NCI-H2107 treated with DMSO at 0.1 percent for 48 hours (cell line): ENCODE measurements around the gene PCDHGB1.
"Not testable (repeated sequence)": the region's sequence is repeated elsewhere in the genome, so short reads cannot be mapped to it uniquely, and the experiment has no call there.

Source experiments
- DNase-seq: peaks from one replicate; lab custom pipeline; 2025; ENCODE audit not compliant: unreplicated experiment; lab: John Stamatoyannopoulos, UW

The PCDHGB1 gene

DNA sequence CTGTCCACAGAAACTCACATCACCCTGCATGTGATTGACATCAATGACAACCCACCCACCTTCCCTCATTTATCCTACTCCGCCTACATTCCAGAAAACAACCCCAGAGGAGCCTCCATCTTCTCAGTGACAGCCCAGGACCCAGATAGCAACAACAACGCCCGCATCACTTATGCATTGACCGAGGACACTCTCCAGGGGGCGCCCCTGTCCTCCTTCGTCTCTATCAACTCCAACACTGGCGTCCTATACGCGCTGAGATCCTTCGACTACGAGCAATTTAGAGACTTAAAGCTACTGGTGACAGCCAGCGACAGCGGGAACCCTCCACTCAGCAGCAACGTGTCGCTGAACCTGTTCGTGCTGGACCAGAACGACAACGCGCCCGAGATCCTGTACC is 4.6 kb upstream of the PCDHGB1 start:
- no peak for DNase-seq

DNA sequence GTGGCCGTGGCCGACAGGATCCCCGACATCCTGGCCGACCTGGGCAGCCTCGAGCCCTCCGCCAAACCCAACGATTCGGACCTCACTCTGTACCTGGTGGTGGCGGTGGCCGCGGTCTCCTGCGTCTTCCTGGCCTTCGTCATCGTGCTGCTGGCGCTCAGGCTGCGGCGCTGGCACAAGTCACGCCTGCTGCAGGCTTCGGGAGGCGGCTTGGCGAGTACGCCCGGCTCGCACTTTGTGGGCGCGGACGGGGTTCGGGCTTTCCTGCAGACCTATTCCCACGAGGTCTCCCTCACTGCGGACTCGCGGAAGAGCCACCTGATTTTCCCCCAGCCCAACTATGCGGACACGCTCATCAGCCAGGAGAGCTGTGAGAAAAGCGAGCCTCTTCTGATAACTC is 3.9 kb upstream of the PCDHGB1 start:
- DNase-seq: not testable (repeated sequence)

DNA sequence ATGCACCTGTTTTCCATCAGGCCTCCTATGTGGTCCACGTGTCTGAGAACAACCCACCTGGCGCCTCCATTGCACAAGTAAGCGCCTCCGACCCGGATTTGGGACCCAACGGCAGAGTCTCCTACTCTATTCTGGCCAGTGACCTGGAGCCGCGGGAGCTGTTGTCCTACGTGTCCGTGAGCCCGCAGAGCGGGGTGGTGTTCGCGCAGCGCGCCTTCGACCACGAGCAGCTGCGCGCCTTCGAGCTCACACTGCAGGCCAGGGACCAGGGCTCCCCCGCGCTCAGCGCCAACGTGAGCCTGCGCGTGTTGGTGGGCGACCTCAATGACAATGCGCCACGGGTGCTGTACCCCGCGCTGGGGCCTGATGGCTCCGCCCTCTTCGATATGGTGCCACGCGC is 1.7 kb downstream of the PCDHGB1 start:
- DNase-seq: no peak

DNA sequence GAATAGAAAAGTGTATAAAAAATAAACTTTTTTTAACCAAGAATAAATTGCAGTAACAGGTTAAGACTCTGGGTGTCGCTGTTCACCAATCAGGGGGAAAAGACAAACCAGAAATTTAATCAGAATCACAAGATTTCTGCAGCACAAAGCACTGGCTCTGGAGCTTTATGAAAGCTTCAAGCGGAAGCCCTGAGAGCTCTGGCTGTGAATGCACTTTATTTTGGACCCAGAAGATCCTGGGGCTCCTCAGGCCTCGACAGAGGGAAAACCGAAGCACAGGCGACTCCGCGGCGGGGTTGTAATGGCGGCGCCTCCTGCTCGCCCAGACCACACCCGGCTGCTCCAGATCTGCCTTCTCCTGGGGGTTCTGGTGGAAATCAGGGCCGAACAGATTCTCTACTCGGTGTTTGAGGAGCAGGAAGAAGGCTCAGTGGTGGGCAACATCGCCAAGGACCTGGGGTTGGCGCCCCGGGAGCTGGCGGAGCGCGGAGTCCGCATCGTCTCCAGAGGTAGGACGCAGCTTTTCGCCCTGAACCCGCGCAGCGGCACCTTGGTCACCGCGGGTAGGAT is 5.1 kb downstream of the PCDHGB1 start, which contains the start of gene PCDHGA4:
Gene PCDHGA4, plus strand, starts transcription at position 122 of the 570 bp plus-strand sequence. Its CDS starts 87 bp downstream, at position 209.
- DNase-seq: no peak

DNA sequence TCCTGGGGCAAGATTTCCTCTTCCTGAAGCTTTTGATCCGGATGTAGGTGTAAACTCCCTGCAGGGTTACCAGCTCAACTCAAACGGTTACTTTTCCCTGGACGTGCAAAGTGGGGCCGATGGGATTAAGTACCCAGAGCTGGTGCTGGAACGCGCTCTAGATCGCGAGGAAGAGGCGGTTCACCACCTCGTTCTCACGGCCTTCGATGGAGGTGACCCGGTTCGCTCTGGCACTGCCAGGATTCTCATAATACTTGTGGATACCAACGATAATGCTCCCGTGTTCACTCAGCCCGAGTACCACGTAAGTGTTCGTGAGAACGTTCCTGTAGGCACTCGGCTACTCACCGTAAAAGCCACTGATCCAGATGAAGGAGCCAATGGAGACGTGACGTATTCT is 5.7 kb downstream of the PCDHGB1 start:
- no peak for DNase-seq

DNA sequence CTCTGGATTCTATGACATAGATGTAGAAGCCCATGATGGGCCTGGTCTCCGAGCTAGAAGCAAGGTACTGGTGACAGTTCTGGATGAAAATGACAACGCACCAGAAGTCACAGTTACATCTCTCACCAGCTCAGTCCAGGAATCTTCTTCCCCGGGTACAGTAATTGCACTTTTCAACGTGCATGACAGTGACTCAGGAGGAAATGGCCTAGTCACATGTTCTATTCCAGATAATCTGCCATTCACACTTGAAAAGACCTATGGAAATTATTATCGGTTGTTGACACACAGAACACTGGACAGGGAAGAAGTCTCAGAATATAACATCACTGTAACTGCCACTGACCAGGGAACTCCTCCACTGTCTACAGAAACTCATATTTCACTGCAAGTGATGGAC is 6.2 kb downstream of the PCDHGB1 start:
- no peak for DNase-seq

DNA sequence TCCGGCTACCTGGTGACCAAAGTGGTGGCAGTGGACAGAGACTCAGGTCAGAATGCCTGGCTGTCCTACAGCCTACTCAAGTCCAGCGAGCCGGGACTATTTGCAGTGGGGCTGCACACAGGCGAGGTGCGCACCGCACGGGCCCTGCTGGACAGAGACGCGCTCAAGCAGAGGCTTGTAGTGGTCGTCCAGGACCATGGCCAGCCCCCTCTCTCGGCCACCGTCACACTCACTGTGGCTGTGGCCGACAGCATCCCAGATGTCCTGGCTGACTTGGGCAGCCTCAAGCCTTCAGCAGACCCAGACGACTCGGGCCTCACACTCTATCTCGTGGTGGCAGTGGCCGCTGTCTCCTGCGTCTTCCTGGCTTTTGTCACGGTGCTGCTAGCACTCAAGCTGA is 7.1 kb downstream of the PCDHGB1 start:
- DNase-seq: no peak

DNA sequence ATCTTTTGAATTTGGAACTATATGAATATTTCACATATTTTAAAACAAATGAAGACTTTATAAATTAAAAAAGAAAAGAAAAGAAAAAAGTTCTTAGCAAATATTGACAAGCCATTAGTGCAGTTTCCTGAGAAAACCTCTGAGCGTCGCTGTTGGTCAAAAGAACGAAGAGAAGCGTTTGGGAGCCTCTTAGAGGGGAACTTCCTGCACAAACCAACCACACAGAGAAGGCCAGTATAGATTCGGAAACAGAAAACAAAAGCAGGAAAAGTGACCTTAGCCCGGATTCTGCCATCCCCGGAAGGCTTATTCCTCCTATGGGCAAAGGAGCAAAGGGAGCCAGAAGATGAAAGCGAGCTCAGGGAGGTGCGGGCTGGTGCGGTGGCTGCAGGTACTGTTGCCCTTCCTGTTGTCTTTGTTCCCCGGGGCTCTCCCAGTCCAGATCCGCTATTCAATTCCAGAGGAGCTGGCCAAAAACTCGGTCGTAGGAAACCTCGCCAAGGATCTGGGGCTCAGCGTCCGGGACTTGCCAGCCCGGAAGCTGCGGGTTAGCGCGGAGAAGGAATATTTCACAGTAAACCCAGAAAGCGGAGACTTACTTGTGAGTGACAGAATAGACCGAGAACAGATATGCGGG is 10.0 kb downstream of the PCDHGB1 start, which contains the start of gene PCDHGB2:
Gene PCDHGB2, plus strand, starts transcription at position 205 of the 637 bp plus-strand sequence. Its CDS starts 142 bp downstream, at position 347.
- no peak for DNase-seq

DNA sequence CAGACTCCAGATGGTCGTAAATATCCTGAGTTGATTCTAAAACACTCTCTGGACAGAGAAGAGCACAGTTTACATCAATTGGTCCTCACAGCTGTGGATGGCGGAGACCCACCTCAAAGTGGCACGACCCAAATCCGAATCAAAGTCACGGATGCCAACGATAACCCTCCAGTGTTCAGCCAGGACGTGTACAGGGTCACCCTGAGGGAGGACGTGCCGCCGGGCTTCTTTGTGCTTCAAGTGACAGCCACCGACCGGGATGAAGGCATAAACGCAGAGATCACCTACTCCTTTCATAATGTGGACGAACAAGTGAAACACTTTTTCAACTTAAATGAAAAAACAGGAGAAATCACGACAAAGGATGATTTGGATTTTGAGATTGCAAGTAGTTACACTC is 10.8 kb downstream of the PCDHGB1 start:
- no peak for DNase-seq

DNA sequence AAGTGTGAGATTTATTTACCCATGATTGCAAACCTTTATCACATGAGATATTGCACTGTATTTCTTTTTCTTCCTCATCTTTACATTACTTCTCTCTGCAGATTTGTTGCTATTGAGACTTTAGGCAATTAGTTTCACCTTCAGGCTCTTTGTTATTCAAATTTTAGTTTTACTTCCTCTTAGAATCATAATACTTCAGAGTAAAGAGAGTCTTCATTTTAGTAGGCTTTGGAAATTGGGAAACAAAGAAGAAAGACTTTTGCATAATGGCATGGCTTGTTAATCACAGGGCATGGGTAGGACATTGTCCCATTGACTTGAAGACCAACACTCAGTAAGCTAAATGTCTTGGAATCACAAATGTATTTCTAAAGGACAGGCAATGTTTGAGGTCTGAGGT is 12.8 kb downstream of the PCDHGB1 start:
- no peak for DNase-seq

DNA sequence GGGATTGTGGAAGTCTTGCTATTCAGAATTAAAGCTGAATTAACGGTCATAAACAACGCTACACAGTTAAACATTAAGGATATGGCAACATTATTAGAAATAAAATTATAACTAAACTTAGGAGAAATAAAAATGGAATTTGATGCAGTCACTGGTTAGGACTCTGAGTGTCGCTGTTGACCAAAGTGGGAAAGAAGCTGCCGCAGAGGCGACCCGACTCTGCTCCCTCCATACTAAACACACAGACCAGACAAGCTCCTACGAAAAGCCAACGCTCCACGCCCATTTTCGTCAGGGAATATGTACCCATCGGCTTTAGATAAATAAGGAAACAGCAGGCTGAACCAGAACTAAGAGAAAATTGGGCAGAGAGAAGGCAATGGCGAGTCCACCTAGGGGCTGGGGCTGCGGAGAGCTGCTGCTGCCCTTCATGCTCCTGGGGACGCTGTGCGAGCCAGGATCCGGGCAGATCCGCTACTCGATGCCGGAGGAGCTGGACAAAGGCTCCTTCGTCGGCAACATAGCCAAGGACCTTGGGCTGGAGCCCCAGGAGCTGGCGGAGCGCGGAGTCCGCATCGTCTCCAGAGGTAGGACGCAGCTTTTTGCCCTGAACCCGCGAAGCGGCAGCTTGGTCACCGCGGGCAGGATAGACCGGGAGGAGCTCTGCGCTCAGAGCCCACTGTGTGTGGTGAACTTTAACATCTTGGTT is 14.2 kb downstream of the PCDHGB1 start, which contains the start of gene PCDHGA5:
Gene PCDHGA5, plus strand, starts transcription at position 211 of the 709 bp plus-strand sequence. Its CDS starts 169 bp downstream, at position 380.
- no peak for DNase-seq

DNA sequence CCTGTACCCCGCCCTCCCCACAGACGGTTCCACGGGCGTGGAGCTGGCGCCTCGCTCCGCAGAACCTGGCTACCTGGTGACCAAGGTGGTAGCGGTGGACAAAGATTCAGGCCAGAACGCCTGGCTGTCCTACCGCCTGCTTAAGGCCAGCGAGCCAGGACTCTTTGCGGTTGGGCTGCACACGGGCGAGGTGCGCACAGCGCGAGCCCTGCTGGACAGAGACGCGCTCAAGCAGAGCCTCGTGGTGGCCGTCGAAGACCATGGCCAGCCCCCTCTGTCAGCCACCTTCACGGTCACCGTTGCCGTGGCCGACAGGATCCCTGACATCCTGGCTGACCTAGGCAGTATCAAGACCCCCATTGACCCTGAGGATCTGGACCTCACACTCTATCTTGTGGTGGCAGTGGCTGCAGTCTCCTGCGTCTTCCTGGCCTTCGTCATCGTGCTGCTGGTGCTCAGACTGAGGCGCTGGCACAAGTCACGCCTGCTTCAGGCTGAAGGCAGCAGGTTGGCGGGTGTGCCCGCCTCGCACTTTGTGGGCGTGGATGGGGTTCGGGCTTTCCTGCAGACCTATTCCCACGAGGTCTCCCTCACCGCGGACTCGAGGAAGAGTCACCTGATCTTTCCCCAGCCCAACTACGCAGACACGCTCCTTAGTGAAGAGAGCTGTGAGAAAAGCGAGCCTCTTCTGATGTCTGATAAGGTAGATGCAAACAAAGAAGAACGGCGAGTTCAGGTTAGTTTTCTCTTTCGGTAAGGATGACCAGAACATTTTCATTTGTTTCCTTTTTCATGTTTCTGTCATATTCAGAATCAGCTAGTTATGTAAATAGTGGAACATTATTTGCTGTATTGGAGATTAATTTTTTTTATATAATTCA is 16.4 kb downstream of the PCDHGB1 start:
- DNase-seq: no peak

DNA sequence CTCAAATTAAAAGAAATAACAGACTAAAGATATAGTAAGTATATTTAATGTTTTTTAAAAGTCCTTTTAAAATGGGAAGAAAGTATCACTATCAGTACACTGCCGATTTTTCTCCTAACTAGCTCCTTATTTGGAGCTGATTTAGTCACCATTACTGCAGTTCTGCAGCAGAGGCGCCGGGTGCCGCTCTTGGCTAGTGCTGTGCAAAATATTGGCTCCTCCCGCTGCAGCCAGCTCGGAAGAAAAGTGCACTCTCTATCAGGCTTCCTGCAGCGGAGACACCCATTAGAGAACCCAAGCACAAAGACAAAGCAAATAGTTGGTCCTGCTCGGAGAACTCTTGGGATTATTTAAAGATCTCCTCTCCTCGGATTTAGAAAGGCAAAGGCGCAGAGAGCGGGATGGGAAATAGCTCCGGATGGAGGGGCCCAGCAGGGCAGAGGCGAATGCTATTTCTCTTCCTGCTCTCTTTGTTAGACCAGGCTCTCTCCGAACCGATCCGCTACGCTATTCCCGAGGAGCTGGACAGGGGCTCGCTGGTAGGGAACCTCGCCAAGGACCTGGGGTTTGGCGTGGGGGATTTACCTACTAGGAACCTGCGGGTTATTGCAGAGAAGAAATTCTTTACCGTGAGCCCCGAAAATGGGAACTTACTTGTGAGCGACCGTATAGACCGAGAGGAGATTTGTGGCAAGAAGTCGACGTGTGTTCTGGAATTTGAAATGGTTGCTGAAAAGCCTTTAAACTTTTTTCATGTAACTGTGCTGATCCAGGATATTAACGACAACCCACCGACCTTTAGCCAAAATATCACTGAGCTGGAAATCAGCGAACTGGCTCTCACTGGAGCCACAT is 20.3 kb downstream of the PCDHGB1 start, which contains the start of gene PCDHGB3:
Gene PCDHGB3, plus strand, starts transcription at position 249 of the 855 bp plus-strand sequence. Its CDS starts 153 bp downstream, at position 402.
- no peak for DNase-seq

DNA sequence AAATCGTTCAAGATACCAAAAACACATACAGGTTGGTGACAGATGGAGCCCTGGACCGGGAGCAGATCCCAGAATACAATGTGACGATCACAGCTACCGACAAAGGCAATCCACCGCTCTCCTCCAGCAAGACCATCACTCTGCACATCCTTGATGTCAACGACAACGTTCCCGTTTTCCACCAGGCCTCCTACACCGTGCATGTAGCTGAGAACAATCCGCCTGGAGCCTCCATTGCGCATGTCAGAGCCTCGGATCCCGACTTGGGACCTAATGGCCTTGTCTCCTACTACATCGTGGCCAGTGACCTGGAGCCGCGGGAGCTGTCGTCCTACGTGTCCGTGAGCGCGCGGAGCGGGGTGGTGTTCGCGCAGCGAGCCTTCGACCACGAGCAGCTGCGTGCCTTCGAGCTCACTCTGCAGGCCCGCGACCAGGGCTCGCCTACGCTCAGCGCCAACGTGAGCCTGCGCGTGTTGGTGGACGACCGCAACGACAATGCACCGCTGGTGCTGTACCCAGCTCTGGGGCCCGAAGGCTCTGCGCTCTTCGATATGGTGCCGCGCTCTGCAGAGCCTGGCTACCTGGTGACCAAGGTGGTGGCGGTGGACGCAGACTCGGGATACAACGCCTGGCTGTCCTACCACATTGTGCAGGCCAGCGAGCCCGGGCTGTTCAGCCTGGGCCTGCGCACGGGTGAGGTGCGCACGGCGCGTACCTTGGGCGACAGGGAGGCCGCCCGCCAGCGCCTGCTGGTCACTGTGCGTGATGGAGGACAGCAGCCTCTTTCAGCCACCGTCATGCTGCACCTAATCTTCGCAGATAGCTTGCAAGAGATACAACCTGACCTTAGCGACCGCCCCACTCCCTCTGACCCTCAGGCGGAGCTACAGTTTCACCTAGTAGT is 21.9 kb downstream of the PCDHGB1 start:
- DNase-seq: no peak

DNA sequence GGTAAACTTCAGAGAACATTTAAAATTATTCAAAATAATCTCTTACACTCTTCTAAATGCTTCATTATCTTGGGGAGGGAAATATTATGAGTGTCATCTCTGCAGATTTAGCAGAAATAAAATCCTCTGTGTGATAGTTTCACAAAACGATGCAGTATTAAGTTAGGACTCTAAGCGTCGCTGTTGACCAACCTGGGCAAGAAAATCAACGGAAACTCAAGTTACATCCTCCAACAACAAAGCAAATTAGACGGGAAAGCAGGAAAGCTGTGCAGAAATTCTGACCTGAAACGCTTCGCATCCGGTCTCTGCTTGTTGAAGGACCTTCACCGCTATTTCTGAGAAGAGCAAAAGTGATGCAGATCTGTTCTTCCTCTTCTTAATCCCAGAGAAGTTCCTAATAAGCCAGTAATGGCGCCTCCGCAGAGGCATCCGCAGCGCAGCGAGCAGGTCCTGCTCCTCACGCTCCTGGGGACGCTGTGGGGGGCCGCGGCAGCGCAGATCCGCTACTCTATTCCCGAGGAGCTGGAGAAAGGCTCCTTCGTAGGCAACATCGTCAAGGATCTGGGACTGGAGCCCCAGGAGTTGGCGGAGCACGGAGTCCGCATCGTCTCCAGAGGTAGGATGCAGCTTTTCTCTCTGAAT is 23.9 kb downstream of the PCDHGB1 start, which contains the start of gene PCDHGA6:
Gene PCDHGA6, plus strand, starts transcription at position 219 of the 645 bp plus-strand sequence. Its CDS starts 193 bp downstream, at position 412.
- DNase-seq: no peak

DNA sequence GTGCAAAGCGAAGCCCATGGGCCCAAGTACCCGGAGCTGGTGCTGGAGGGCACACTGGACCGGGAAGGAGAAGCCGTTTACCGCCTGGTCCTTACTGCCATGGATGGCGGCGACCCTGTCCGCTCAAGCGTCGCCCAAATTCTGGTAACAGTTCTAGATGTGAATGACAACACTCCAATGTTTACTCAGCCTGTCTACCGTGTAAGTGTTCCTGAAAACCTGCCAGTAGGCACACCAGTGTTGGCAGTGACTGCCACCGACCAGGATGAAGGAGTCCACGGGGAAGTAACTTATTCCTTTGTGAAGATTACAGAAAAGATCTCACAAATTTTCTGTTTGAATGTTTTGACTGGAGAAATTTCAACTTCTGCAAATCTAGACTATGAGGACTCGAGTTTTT is 24.7 kb downstream of the PCDHGB1 start:
- DNase-seq: no peak

DNA sequence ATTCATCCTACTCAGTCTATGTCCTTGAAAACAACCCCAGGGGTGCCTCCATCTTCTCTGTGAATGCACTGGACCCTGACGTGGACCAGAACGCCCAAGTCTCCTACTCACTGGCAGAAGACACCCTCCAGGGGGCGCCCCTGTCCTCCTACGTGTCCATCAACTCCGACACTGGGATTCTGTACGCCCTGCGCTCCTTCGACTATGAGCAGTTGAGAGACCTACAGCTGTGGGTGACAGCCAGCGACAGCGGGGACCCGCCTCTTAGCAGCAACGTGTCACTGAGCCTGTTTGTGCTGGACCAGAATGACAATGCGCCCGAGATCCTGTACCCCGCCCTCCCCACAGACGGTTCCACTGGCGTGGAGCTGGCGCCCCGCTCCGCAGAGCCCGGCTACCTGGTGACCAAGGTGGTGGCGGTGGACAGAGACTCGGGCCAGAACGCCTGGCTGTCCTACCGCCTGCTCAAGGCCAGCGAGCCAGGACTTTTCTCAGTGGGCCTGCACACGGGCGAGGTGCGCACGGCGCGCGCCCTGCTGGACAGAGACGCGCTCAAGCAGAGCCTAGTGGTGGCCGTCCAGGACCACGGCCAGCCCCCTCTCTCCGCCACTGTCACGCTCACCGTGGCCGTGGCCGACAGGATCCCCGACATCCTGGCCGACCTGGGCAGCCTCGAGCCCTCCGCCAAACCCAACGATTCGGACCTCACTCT is 25.7 kb downstream of the PCDHGB1 start:
- not testable (repeated sequence) for DNase-seq
